ENCODE data around the gene STAC.
"Not testable (repeated sequence)": the region's sequence is repeated elsewhere in the genome, so short reads cannot be mapped to it uniquely, and the experiment has no call there.

The STAC gene

DNA sequence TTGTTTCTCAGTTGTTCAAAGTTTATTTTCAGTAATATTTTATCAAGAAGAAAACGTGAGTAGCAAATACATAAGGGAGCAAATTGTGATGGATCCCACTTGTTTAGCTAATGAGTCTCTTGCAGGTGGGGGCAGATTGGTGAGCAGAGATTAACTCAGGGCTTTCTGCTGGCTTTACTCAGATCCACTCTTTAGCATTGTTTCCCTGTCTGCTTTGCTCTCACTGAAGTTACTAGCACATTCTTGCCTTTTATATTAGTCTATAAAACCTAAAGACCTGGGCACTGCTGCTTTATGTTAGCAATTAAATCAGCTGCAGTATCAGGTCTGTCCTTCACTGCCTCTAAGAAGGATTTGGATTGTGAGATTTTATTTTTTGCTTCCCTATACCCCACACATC, 71.5 kb downstream of the STAC start:
- Mint-ChIP-seq H3K4me3 (no peak overlapping the region), H3K9me3 (no peaks in the 10 kb centered on the region), H3K27me3 (ENCODE audit: low read depth) (no peaks in the 10 kb centered on the region), H3K4me1 (no peaks in the 10 kb centered on the region), H3K27ac (no peak overlapping the region), H3K36me3 (ENCODE audit: low read depth) (no peaks in the 10 kb centered on the region)
- TF ChIP-seq, protein P1, sequence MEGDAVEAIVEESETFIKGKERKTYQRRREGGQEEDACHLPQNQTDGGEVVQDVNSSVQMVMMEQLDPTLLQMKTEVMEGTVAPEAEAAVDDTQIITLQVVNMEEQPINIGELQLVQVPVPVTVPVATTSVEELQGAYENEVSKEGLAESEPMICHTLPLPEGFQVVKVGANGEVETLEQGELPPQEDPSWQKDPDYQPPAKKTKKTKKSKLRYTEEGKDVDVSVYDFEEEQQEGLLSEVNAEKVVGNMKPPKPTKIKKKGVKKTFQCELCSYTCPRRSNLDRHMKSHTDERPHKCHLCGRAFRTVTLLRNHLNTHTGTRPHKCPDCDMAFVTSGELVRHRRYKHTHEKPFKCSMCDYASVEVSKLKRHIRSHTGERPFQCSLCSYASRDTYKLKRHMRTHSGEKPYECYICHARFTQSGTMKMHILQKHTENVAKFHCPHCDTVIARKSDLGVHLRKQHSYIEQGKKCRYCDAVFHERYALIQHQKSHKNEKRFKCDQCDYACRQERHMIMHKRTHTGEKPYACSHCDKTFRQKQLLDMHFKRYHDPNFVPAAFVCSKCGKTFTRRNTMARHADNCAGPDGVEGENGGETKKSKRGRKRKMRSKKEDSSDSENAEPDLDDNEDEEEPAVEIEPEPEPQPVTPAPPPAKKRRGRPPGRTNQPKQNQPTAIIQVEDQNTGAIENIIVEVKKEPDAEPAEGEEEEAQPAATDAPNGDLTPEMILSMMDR (IDR thresholded peaks at IDR 0.05; ENCODE audit: unreplicated experiment in 3 of 3), result no peak

DNA sequence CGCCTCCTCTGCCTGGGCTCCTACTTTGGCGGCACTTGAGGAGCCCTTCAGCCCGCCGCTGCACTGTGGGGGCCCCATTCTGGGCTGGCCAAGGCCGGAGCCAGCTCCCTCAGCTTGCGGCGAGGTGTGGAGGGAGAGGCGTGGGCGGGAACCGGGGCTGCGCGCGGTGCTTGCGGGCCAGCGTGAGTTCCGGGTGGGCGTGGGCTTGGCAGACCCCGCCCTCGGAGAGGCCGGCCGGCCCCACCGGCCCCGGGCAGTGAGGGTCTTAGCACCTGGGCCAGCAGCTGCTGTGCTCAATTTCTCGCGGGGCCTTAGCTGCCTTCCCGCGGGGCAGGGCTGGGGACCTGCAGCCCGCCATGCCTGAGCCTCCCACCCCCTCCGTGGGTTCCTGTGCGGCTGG, 72.9 kb downstream of the STAC start:
- H3K4me1 Mint-ChIP-seq; H3K27me3 Mint-ChIP-seq (ENCODE audit: low read depth); H3K9me3 Mint-ChIP-seq; H3K36me3 Mint-ChIP-seq (ENCODE audit: low read depth); H3K27ac Mint-ChIP-seq; H3K4me3 Mint-ChIP-seq: not testable (repeated sequence)

DNA sequence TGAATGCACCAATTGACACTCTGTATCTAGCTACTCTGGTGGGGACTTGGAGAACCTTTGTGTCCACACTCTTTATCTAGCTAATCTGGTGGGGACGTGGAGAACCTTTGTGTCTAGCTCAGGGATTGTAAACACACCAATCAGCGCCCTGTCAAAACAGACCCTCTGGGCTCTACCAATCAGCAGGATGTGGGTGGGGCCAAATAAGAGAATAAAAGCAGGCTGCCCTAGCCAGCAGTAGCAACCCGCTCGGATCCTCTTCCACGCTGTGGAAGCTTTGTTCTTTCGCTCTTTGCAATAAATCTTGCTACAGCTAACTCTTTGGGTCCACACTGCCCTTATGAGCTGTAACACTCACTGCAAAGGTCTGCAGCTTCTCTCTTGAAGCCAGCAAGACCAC, 73.6 kb downstream of the STAC start:
- not testable (repeated sequence) for H3K27ac Mint-ChIP-seq; H3K36me3 Mint-ChIP-seq (ENCODE audit: low read depth); H3K4me3 Mint-ChIP-seq; H3K4me1 Mint-ChIP-seq; H3K27me3 Mint-ChIP-seq (ENCODE audit: low read depth); H3K9me3 Mint-ChIP-seq

DNA sequence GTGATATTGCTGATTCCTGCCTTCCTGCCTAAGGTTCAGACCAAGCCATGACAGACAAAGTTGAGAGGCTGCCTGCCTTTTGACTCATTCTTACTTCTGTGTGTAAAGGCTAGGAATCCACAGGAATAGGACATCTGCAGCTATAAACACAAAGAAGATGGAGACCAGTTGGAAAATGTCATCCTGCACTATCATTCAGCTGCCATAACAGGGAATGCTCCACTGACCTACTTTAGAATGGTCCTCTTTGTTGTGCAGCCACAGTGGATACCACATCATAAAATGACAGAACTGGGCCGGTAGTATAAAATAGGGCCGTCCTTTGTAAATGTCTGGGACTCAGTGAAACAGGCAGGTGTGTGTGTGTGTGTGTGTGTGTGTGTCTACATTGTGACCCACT, 75.1 kb downstream of the STAC start:
- no peaks in the 10 kb centered on the region for H3K36me3 Mint-ChIP-seq (ENCODE audit: low read depth)
- H3K9me3 Mint-ChIP-seq, result no peaks in the 10 kb centered on the region
- H3K27me3 Mint-ChIP-seq (ENCODE audit: low read depth), result peaks cover 3% of the 10 kb centered on the region
- H3K4me1 Mint-ChIP-seq, result no peaks in the 10 kb centered on the region
- H3K4me3 Mint-ChIP-seq, result no peak overlapping the region
- H3K27ac Mint-ChIP-seq, result no peak overlapping the region
- TF ChIP-seq, protein P1 (IDR thresholded peaks at IDR 0.05; ENCODE audit: unreplicated experiment in 3 of 3), result no peak

DNA sequence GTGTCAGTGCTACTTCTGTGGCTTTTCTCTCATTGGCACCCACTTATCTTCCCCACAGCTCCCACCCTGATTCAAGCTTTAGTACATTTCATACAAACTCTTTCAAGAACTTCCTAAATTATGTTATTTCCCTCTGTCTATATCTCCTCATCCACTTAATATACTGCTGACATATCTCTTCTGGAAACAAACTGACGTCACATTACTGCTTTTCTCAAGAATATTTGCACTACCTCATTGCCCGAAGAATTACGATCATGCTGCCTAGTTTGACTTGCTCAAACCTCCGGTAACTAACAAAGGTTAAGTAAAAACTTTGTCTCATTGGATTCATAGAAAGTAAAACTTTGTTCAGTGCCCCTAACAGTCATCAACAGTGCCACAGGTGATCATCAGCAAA, 76.5 kb downstream of the STAC start:
- Mint-ChIP-seq H3K4me3 (no peak overlapping the region), H3K27ac (no peak overlapping the region), H3K27me3 (ENCODE audit: low read depth) (peaks cover 3% of the 10 kb centered on the region), H3K4me1 (no peaks in the 10 kb centered on the region), H3K9me3 (no peaks in the 10 kb centered on the region), H3K36me3 (ENCODE audit: low read depth) (no peaks in the 10 kb centered on the region)
- TF ChIP-seq, protein P1 (IDR thresholded peaks at IDR 0.05; ENCODE audit: unreplicated experiment in 3 of 3), result no peak

DNA sequence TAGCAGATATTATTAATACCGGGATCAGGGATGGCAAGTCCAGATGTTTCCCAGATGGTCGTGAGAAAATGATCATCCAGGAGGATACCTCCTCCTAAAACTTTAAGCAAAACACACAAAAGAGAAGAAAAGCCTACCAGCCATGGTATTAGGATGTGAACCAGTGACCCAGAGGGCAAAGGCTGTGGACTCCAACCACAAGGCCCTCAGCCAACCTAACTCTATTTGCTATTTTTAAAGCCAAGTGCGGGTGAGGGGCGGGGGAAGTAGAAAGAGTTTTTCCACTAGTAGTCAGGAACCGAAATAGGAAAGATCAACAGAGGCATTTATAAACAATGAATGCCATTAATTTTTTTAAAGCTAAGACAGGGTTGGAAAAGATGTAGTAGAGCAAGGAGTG, 77.4 kb downstream of the STAC start:
- TF ChIP-seq, protein P1 (IDR thresholded peaks at IDR 0.05; ENCODE audit: unreplicated experiment in 3 of 3), result no peak
- H3K4me1 Mint-ChIP-seq, result no peaks in the 10 kb centered on the region
- H3K36me3 Mint-ChIP-seq (ENCODE audit: low read depth), result no peaks in the 10 kb centered on the region

DNA sequence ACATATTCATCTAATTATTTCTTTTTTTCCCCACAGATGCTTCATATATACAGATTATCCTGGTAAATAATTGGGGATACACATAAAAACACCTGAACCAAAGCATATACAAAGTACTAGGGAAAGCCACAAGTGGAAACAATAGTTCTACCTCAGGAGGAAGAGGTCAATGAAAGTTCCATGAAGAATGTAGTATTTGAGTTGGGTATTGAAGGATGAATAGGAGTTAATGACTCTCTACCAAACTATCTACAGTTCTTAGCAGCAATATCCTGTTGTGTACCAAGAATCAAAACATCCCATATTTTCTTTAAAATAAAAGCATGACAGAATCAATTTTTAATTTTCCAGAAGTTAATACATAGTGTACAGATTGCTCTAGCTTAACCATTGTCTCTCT, 78.9 kb downstream of the STAC start:
- Mint-ChIP-seq H3K27me3 (ENCODE audit: low read depth) (peaks cover 3% of the 10 kb centered on the region), H3K27ac (no peak overlapping the region), H3K9me3 (peaks cover 3% of the 10 kb centered on the region), H3K4me3 (no peak overlapping the region), H3K4me1 (no peaks in the 10 kb centered on the region), H3K36me3 (ENCODE audit: low read depth) (no peaks in the 10 kb centered on the region)
- TF ChIP-seq, protein P1 (IDR thresholded peaks at IDR 0.05; ENCODE audit: unreplicated experiment in 3 of 3), result no peak

More for the DNA sequence above, 77.4 kb downstream of the STAC start:
- H3K27ac Mint-ChIP-seq, result no peak overlapping the region
- no peak overlapping the region for H3K4me3 Mint-ChIP-seq
- H3K27me3 Mint-ChIP-seq (ENCODE audit: low read depth), result peaks cover 3% of the 10 kb centered on the region
- peaks cover 3% of the 10 kb centered on the region for H3K9me3 Mint-ChIP-seq
